LHCN-M2 (cell line): ENCODE results near the gene MSMP. TPM values are rescaled to one million over a fixed set of nuclear protein-coding genes. Genes with fewer than 3 reads are reported as not detected.

Experiments used
- DNase-seq: peaks from one replicate; pipeline ENCODE4 v3.0.0-alpha.2; 2012; ENCODE audit warnings: low read depth
- total RNA-seq: library from RNA; depleted of rRNA; stranded (reverse); fragments of >200 nt; gene quantifications from 2 replicates; pipeline ENCODE4 v1.2.3, GENCODE V29; 2014

MSMP gene
- total RNA-seq, 1 experiment from 2014 or later, result not detected

DNA sequence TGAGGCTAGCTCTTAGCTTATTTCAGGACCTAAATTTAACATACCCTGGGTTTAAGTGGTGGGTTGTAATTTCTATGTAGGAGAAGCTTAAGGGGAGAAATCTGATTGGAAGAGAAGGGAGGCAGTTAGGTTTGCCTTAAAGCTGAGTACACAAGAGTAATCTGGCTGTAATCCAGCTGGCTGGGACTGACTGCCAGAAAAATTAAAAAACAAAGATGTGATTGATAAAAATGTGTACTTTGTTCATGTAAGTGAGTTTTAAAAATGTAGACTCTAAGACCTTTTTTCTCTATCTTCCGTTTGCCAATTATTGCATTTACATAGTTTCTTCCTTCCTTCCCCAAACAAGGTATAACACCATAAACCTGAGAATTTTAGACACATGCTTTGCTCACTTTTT lies 17.5 kb upstream of the MSMP start:
- DNase-seq, result no peak

GRCh38 chr9:35771075-35771433 lies 17.0 kb upstream of the MSMP start:
- no peak for DNase-seq

GRCh38 chr9:35769763-35770162 lies 15.7 kb upstream of the MSMP start:
- no peak for DNase-seq

DNA sequence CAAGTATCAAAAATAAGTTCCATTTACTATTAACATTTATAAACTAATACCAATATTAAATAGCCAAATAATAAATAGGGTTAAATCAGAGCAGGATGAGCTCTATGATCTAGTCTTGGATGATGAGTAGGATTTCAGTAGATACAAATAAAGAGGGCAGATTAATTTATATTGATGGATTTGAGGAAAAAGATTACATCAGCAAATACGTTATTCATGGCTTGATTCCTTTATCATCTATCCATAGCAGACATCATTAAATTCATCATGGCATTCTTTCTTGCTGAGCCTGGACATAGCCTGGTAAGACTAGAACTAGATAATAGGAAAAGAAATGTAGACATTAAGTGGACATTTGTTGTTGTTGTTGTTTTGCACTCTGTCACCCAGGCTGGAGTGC lies 13.4 kb upstream of the MSMP start:
- no peak for DNase-seq

GRCh38 chr9:35766997-35767396 lies 12.9 kb upstream of the MSMP start:
- no peak for DNase-seq

DNA sequence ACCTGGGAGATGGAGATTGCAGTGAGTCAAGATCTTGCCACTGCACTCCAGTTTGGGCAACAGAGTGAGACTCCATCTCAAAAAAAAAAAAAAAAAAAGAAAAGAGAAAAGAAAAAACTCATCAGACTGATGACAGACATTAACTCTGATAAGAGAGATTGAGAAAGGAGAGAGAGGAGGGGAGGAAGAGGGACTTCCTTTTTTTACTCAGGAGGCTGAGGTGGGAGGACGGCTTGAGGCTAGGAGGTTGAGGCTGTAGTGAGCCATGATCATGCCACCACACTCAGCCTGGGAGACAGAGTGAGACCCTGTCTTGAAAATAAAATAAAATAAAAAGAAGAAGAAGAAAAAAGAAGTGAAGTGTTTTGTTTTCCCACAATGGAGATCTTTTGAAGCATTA lies 9.7 kb upstream of the MSMP start:
- DNase-seq, result no peak

DNA sequence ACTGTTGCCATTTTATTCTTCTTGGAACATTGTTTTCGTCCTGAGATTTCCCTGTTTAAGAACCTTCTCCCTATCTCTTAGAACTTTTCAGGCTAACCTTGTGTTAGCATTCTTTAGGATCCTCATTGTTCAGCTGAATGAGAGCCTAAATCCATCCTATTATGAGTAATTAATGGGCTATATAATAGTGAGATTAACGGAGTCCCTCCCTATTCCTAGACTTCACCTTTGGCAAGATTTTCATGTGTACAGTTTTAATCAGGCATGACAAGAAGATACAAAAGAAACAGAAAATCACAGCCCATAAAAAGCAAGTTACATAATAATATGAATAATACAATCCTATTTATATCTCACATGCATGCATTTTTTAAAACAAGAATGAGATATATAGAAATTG lies 9.1 kb upstream of the MSMP start:
- no peak for DNase-seq

GRCh38 chr9:35760651-35761050 lies 6.6 kb upstream of the MSMP start:
- DNase-seq, result peak; percentile 58

DNA sequence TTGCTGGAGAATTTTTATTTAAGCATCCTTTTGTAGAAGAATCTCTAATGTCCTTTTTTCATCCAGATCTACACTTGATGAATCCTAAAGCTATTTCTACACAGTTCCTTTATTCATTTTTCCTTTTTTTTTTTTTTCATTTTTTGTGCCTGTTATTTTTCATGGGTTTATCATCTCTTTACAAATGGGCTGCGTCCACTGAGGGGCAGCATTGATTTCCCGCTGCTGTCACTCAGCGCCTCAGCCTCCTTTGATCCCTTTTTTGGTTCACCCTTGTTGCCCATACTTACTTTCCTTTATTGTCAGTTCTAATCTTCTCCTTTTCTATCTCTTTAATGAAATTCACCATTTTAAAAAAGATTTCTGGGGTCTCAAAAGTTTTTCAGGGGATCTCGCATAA lies 5.7 kb upstream of the MSMP start:
- DNase-seq, result no peak

- DNase-seq, result no peak
Measured at GRCh38 chr9:35758475-35759050, 4.5 kb upstream of the MSMP start.

DNA sequence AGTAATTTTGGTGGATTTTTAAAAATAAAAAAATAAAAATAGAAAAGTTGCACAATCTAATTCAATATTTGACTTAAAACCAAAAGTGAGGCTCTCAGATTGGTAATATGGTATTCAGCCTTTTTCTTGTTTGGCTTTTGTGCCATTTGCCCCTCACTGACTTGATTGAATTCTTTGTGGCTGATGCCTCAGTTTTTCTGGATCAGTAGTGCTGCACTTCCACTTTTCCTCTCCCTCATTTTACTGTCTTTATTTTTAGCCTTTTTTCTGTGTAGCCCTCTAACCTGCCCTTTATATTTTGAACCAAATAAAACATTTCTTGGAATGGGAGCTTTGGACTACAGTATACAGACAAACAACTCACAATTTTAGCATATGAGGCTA lies 3.8 kb upstream of the MSMP start:
- DNase-seq, result no peak

DNA sequence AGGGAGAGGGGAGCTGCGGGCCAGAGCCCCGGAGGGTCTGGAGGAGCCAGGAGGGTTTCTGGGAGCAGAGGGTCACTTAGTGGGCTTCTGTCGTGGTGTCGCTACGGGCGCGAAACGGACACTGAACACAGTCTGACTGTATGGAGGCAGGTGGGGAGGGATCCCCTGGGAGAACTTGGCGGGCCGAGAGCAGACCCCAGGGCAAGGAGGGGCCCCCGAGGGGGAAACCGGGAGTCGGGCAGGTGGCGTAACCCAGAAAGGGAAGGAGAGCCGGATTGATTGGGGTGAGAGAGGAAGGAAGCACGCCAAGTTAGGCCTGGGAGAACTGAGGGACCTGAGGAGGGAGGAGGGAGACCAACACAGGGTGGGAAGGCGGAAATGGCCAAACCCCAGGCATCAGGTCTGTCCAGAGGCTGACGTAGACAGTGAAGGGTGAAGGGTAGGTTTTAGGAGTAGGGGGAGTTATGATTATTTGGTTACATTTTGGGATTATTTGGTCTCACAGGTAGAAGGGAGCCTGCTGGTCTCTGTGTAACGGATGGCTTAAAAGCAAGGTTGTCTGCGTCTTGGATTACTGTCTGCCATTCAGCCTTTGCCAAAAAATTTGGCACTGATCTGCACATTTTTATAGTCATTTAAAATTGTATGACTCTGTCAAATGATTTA lies 3.3 kb upstream of the MSMP start:
- no peak for DNase-seq

DNA sequence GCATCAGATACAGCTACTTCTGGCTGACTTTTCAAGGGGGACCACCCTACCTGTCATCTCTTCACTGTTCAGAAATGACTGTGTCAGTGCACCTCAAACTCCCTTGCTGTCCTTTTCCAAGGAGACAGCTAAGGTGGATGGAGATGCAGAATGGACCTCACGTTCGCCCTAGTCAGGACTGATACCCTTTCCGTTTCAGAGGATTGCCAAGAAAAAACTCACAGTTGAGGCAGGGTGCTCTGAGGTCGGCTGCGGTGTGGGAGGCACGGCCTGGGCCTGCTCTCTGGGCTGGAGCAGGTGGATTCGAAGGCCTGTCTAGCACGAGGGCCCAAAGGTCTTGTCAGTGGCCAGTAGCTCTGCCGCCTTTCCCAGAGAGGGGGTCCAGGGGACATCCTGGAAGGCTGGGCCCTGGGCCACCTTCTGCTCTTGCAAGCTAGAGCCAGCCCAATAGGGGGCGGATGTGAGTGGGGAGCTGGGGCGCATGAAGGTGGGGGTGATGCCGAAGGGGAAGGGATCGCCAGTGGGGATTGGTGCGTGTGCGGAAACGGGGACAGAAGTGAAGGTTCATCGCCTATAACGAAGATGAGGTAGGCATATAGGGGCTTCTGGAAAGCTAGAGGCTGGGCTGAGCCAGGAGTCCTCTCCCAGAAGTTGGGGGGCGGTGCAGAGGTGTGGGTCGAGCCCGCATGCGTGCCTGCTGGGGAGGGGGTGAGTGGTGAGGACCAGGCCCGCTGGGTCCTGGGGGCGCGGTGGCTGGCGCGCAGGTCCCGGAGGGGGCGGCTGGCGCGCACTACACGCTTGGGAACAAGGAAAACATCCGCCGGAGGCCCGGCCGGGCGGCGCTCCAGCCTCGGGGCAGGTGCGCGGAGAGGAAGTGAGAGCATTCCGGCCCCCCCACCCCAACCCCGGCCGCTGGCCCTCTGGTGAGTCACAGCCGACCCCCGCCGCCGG lies 2.5 kb upstream of the MSMP start:
- no peak for DNase-seq

- DNase-seq, result no peak
Measured at GRCh38 chr9:35755071-35755470, 995 bp upstream of the MSMP start.

DNA sequence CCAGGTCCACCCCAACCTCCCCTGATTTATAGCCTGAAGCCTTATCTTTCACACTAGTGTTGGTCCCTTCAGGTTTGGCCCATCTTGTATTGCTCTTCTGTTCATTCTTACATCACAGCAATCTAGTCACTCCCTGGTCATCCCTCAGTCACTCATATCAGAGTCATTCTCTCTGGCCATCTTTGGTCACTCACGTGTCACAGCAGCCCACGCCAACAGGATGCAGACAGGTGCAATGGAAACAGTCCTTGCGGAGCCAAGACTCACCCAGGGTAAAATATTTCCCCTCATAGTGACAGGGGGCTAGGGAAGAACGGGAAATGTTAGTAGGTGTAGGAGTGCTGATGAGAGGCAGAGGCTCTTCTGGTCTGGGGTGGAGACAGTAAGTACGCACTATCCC lies 610 bp downstream of the MSMP start:
- DNase-seq, result no peak

GRCh38 chr9:35750256-35750531 lies 3.9 kb downstream of the MSMP start:
- DNase-seq, result no peak

DNA sequence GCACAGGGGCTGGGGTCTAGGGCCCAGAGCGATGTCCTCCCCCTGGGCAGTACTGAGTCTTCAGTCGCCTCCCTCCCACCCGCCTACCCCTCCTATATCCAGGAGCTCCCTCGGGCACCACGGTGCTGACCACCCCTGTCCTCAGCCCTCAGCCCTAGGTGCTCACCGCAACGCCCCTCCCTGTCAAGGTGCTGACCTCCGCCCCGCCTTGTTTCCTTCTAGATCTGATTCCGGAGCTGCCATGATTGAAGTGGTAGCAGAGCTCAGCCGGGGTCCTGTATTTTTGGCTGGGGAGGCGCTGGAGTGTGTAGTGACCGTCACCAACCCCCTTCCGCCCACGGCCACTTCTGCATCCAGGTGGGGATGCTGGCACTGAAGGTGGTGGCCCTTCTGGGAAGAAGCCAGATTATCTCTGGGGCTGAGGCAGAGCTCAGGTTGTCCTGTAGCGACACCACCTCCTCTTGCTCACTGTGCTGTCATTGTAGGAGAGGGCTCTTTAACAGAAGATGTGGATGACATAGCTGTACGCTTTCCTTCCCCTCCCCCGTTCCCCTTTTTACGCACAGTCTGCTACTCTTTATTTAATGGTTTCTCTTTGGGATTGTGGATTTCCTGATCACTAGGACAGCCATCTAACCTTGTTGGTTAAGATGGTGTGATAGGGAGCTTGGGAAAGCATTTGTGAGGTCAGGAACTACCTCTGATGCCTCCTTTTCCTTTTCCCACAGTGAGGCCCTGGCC lies 4.4 kb downstream of the MSMP start:
- DNase-seq, result peak; percentile 12

- DNase-seq, result peak; percentile 66
Measured at GRCh38 chr9:35748858-35749514, 5.1 kb downstream of the MSMP start, which contains the start of the genes GBA2 and RGP1. TSS of gene GBA2 (minus strand) at chr9:35749228. CDS start at chr9:35748704, 524 bp downstream. TSS of gene RGP1 (plus strand) at chr9:35749287. CDS start at chr9:35749756, 469 bp downstream.

DNA sequence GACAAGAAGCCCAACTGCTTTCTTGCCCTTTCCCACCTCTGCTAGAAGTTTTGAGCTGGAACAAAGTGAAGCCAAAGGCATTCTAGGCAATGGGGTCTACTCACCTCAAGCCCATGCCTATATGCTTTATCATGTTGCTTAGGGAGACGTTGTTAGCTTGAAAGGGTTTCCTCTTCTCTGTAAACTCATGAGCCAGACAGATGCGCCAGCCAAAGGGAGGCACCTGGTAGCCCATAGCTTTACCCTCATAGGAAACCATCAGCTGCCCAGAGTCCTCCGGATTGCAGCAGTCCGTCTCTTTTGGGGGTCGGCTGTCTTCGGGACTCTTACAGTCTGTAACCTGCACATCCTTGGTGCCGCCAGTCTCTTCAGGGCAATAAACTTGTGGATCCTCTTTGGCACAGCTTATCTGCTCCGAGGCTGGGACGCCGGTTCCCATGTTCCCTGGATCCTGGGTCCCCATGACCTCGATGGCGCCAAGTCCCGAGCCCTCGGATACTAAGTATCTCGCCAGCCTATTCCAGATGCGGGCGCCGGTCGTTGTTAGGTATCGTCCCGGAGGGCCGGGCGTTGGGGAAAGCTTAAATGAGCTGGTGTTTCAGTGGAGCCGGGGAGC lies 5.7 kb downstream of the MSMP start:
- DNase-seq, result no peak

DNA sequence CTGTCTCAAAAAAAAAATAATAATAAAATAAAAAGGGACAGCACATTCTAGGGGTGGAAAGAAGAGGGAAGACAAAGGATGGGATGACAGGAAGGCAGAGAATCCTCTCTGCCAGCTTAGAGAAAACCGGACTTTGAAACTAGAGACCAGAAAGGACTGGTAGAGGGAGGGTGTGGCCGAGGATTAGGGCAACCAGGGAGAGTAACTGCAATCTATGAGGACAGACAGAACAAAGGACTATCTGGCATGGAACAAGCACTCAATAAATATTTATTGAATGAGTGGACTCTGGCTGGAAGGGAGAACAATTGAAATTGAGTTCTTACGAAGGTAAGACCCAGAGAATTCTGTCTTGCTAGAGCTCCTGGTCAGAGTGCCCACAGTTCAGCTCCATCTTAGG lies 7.5 kb downstream of the MSMP start:
- peak; percentile 8 for DNase-seq

DNA sequence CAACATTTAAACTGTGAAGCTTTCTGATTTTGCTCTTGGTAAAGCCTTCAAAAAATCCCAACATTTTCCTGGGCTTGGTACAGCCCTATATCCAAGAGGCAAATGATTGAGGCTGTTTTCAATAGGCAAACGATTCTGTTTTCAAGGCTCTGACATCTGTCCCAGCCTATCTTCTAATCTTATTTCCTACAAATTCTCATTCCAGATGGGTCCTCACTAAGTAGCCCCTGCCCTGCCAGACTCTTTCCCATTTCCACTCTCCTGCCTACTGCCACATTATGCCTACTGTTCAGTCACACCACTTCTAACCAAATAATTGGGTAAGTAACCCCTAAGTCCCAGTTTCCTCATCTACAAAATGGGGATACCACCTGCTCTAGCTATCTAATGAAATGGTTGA lies 8.5 kb downstream of the MSMP start:
- DNase-seq, result no peak
